Neural cell (in vitro differentiated cells): ENCODE measurements around the gene MYO18B. TPM values are rescaled to one million over a fixed set of nuclear protein-coding genes. Genes with fewer than 3 reads are reported as not detected.

Experiments used
- H2AFZ ChIP-seq: fragments of 200-600, 300-800 bp; sonication (generic), shearing (Covaris generic); 2 replicates; pipeline ENCODE4 v1.6.0; 2014; ENCODE audit warnings: low read depth, mild to moderate bottlenecking, antibody characterized with exemption, low read length, moderate library complexity
- H3F3A ChIP-seq: fragments of 200-600 bp; shearing (Covaris generic); 2 replicates; pipeline ENCODE4 v1.6.1; 2016; ENCODE audit warnings: mild to moderate bottlenecking, moderate library complexity, mixed read lengths, antibody characterized with exemption, low read length; ENCODE audit not compliant: insufficient read depth, poor library complexity, severe bottlenecking
- H3K27ac ChIP-seq: fragments of 200-600, 300-800 bp; sonication (generic), shearing (Covaris generic); 2 replicates; pipeline ENCODE4 v1.5.1; 2014; ENCODE audit warnings: mild to moderate bottlenecking, low read length, moderate library complexity
- H3K27me3 ChIP-seq: fragments of 300-800, 200-600 bp; sonication (generic), shearing (Covaris generic); 2 replicates; pipeline ENCODE4 v1.6.0; 2014; ENCODE audit warnings: mild to moderate bottlenecking, low read depth, low read length, moderate library complexity; ENCODE audit not compliant: insufficient read depth
- H3K36me3 ChIP-seq: fragments of 300-800, 200-600 bp; sonication (generic), shearing (Covaris generic); 2 replicates; pipeline ENCODE4 v1.5.1; 2014; ENCODE audit warnings: mild to moderate bottlenecking, antibody characterized with exemption, low read length, moderate library complexity; ENCODE audit not compliant: insufficient read depth
- H3K4me2 ChIP-seq: fragments of 300-800, 200-600 bp; sonication (generic), shearing (Covaris generic); 2 replicates; pipeline ENCODE4 v1.6.0; 2014; ENCODE audit warnings: mild to moderate bottlenecking, low read length
- H3K4me3 ChIP-seq: fragments of 300-800, 200-600 bp; sonication (generic), shearing (Covaris generic); 2 replicates; pipeline ENCODE4 v1.5.1; 2014; ENCODE audit warnings: mild to moderate bottlenecking, low read length, moderate library complexity
- H3K79me2 ChIP-seq: fragments of 200-600 bp; shearing (Covaris generic); replicated peaks from 2 replicates; pipeline ENCODE4 v1.6.0; 2014; ENCODE audit warnings: mild to moderate bottlenecking, low read length, moderate library complexity; ENCODE audit not compliant: insufficient read depth
- H3K9ac ChIP-seq: fragments of 300-800, 200-600 bp; sonication (generic), shearing (Covaris generic); 2 replicates; pipeline ENCODE4 v1.6.1; 2016; ENCODE audit warnings: mild to moderate bottlenecking, low read length, mixed read lengths
- H3K9me2 ChIP-seq: fragments of 200-600 bp; shearing (Covaris generic); 2 replicates; pipeline ENCODE4 v1.6.1; 2016; ENCODE audit warnings: mild to moderate bottlenecking, low read length, mixed read lengths; ENCODE audit not compliant: insufficient read depth
- H3K9me3 ChIP-seq: fragments of 200-600, 300-800 bp; sonication (generic), shearing (Covaris generic); 2 replicates; pipeline ENCODE4 v1.6.1; 2016; ENCODE audit warnings: mild to moderate bottlenecking, mixed run types, low read length, moderate library complexity, mixed read lengths
- H4K20me1 ChIP-seq: fragments of 200-600 bp; shearing (Covaris generic); 2 replicates; pipeline ENCODE4 v1.6.1; 2016; ENCODE audit warnings: mild to moderate bottlenecking, mixed run types; ENCODE audit not compliant: insufficient read depth
- EP300 ChIP-seq: fragments of 450-650 bp; conservative IDR thresholded peaks from 2 replicates; pipeline ENCODE4 v1.6.1; 2014; ENCODE audit warnings: antibody characterized with exemption, mild to moderate bottlenecking, moderate library complexity; ENCODE audit not compliant: poor library complexity, severe bottlenecking
- EZH2 ChIP-seq: fragments of 200-600, 300-800 bp; shearing (Covaris generic), sonication (generic); IDR thresholded peaks from 2 replicates; pipeline ENCODE4 v1.6.1; 2014; ENCODE audit warnings: antibody characterized with exemption, low read length, borderline replicate concordance, mild to moderate bottlenecking; ENCODE audit not compliant: insufficient read depth, poor library complexity, severe bottlenecking
- MXI1 ChIP-seq: fragments of 450-650 bp; conservative IDR thresholded peaks from 2 replicates; pipeline ENCODE4 v1.6.1; 2014; ENCODE audit warnings: antibody characterized with exemption, mild to moderate bottlenecking; ENCODE audit not compliant: poor library complexity, severe bottlenecking
- POLR2AphosphoS5 ChIP-seq: IDR thresholded peaks from 2 replicates; pipeline ENCODE4 v1.6.1; 2012
- RAD21 ChIP-seq: fragments of 450-650 bp; conservative IDR thresholded peaks from 2 replicates; pipeline ENCODE4 v1.6.1; 2014; ENCODE audit warnings: antibody characterized with exemption, mild to moderate bottlenecking, moderate library complexity
- SMC3 ChIP-seq: fragments of 450-650 bp; conservative IDR thresholded peaks from 2 replicates; pipeline ENCODE4 v1.6.1; 2014; ENCODE audit warnings: antibody characterized with exemption, mild to moderate bottlenecking, moderate library complexity; ENCODE audit not compliant: poor library complexity
- TAF1 ChIP-seq: IDR thresholded peaks from 2 replicates; pipeline ENCODE4 v1.6.1; 2012; ENCODE audit warnings: low read depth
- polyA plus RNA-seq: library from polyadenylated mRNA; depleted of rRNA; stranded (reverse); fragments of >200 nt; gene quantifications from 2 replicates; pipeline ENCODE4 v1.2.3, GENCODE V29; 2014
- TF ChIP-seq, protein P1 (sequence below): fragments of 450-650 bp; IDR thresholded peaks from 2 replicates; pipeline ENCODE4 v1.5.1; 2014; ENCODE audit warnings: antibody characterized with exemption, mild to moderate bottlenecking, moderate library complexity; ENCODE audit not compliant: poor library complexity, severe bottlenecking
- TF ChIP-seq, protein P2 (sequence below): IDR thresholded peaks from 2 replicates; pipeline ENCODE4 v1.6.1; 2012; ENCODE audit warnings: borderline replicate concordance

MYO18B gene
- polyA plus RNA-seq, 1 donor from 2014 or later, result 0.71 TPM

DNA sequence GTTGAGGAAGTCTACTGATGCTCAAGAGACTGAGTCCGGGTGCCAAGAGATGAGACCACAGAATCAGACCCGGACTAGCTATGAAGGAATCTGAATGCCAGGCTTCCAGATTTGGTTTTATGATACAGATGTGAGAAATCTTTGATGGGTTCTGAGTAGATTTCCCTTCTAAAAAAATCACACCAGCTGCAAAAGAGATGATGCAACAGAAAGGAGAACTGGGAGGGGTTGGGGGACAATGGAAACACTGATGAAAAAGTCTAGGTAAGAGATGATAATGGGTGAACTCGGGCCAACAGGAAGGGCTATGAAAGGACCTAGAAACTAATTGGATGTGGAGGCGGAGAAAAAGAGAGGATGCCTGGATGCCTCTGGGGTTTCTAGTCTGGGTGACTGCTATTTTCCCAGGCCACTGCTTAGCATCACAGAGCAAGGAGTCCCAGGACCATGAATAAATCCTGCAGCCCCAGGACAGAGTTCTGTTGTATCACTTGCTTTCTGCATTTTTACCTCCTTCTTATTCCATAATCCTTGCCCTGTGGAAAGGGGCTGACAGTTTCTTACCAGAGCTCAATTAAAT, 311.8 kb downstream of the MYO18B start:
- no peaks in the 10 kb centered on the region for H3F3A ChIP-seq
- H3K4me3 ChIP-seq, result no peak overlapping the region
- H3K27ac ChIP-seq, result no peak overlapping the region
- H3K4me2 ChIP-seq, result no peak overlapping the region
- no peaks in the 10 kb centered on the region for H3K36me3 ChIP-seq
- H3K9me3 ChIP-seq, result no peaks in the 10 kb centered on the region
- H3K27me3 ChIP-seq, result no peaks in the 10 kb centered on the region
- H3K79me2 ChIP-seq, result no peaks in the 10 kb centered on the region
- H2AFZ ChIP-seq, result no peak overlapping the region
- H3K9me2 ChIP-seq, result no peaks in the 10 kb centered on the region
- no peaks in the 10 kb centered on the region for H4K20me1 ChIP-seq
- H3K9ac ChIP-seq, result no peak overlapping the region
- TF ChIP-seq, protein P1, sequence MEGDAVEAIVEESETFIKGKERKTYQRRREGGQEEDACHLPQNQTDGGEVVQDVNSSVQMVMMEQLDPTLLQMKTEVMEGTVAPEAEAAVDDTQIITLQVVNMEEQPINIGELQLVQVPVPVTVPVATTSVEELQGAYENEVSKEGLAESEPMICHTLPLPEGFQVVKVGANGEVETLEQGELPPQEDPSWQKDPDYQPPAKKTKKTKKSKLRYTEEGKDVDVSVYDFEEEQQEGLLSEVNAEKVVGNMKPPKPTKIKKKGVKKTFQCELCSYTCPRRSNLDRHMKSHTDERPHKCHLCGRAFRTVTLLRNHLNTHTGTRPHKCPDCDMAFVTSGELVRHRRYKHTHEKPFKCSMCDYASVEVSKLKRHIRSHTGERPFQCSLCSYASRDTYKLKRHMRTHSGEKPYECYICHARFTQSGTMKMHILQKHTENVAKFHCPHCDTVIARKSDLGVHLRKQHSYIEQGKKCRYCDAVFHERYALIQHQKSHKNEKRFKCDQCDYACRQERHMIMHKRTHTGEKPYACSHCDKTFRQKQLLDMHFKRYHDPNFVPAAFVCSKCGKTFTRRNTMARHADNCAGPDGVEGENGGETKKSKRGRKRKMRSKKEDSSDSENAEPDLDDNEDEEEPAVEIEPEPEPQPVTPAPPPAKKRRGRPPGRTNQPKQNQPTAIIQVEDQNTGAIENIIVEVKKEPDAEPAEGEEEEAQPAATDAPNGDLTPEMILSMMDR, result no peak
- TF ChIP-seq, protein P2, sequence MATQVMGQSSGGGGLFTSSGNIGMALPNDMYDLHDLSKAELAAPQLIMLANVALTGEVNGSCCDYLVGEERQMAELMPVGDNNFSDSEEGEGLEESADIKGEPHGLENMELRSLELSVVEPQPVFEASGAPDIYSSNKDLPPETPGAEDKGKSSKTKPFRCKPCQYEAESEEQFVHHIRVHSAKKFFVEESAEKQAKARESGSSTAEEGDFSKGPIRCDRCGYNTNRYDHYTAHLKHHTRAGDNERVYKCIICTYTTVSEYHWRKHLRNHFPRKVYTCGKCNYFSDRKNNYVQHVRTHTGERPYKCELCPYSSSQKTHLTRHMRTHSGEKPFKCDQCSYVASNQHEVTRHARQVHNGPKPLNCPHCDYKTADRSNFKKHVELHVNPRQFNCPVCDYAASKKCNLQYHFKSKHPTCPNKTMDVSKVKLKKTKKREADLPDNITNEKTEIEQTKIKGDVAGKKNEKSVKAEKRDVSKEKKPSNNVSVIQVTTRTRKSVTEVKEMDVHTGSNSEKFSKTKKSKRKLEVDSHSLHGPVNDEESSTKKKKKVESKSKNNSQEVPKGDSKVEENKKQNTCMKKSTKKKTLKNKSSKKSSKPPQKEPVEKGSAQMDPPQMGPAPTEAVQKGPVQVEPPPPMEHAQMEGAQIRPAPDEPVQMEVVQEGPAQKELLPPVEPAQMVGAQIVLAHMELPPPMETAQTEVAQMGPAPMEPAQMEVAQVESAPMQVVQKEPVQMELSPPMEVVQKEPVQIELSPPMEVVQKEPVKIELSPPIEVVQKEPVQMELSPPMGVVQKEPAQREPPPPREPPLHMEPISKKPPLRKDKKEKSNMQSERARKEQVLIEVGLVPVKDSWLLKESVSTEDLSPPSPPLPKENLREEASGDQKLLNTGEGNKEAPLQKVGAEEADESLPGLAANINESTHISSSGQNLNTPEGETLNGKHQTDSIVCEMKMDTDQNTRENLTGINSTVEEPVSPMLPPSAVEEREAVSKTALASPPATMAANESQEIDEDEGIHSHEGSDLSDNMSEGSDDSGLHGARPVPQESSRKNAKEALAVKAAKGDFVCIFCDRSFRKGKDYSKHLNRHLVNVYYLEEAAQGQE, result no peak
- TF ChIP-seq EZH2 (no peak), RAD21 (no peak), TAF1 (no peak), POLR2AphosphoS5 (no peak), EP300 (no peak), MXI1 (no peak), SMC3 (no peak)

DNA sequence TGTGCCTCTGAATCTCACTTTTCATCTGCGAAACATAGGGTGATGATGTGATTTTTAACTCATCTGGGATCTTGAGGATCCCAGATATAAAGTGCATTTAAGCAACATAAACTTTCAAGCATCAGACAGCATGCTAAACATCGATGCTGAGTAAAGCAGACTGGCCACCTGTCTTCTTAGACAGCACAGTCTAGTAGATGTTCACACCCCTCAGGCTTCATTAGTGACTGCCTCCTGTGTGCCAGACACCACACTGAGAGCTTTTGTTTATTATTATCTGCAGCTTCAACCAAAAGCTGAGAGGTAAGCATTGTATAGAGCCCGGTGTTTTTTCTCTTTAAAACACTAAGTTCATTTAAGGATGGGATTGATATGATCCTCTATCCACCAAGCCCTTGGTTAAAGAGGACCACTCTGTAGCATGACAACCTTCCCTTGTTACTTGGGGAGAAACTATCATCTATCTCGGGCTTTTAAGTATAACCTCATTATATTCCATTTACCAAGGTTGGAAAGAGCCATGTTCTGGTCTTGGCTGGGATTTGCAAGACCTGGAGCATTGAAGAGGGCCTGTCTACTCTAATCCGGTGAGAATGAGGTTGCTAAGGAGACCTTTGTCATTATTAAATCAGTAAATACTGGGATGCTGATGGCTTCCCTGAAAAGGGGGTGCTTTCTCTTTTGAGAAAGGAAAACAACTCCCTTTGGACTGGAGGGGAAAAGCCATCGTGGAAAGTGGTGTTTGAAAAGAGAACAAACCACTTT, 313.0 kb downstream of the MYO18B start:
- no peaks in the 10 kb centered on the region for H3K79me2 ChIP-seq
- no peaks in the 10 kb centered on the region for H3K9me2 ChIP-seq
- no peaks in the 10 kb centered on the region for H3K36me3 ChIP-seq
- no peak for TF ChIP-seq POLR2AphosphoS5
- no peak for TF ChIP-seq EZH2
- TF ChIP-seq, protein P1, result no peak
- TF ChIP-seq RAD21, result no peak
- TF ChIP-seq SMC3, result no peak
- no peak for TF ChIP-seq EP300
- no peak for TF ChIP-seq TAF1
- TF ChIP-seq MXI1, result no peak
- TF ChIP-seq, protein P2, result no peak
- H3K9me3 ChIP-seq, result no peaks in the 10 kb centered on the region
- no peaks in the 10 kb centered on the region for H3F3A ChIP-seq
- no peak overlapping the region for H3K27ac ChIP-seq
- no peak overlapping the region for H3K4me2 ChIP-seq
- no peak overlapping the region for H2AFZ ChIP-seq
- no peaks in the 10 kb centered on the region for H3K27me3 ChIP-seq
- H3K4me3 ChIP-seq, result no peak overlapping the region
- H4K20me1 ChIP-seq, result no peaks in the 10 kb centered on the region
- H3K9ac ChIP-seq, result no peak overlapping the region
